Type B pancreatic cell (in vitro differentiated cells): ENCODE data around the gene EGFL6. TPM values are rescaled to one million over a fixed set of nuclear protein-coding genes. Genes with fewer than 3 reads are reported as not detected.

ENCODE experiments used
- DNase-seq: peaks from one replicate; pipeline ENCODE4 v3.0.0; 2021; ENCODE audit warnings: mixed read lengths; ENCODE audit not compliant: unreplicated experiment; ENCODE audit errors: extremely low spot score
- H3K27ac Mint-ChIP-seq: 2 replicates; pipeline ENCODE4 v1.8.0; 2021; ENCODE audit warnings: mild to moderate bottlenecking, mixed read lengths
- H3K27me3 Mint-ChIP-seq: 2 replicates; pipeline ENCODE4 v1.8.0; 2021; ENCODE audit warnings: mixed read lengths
- H3K36me3 Mint-ChIP-seq: 2 replicates; pipeline ENCODE4 v1.8.0; 2021; ENCODE audit warnings: mixed read lengths
- H3K4me1 Mint-ChIP-seq: one replicate; pipeline ENCODE4 v1.8.0; 2021; ENCODE audit warnings: mixed read lengths; ENCODE audit not compliant: unreplicated experiment
- H3K4me3 Mint-ChIP-seq: 2 replicates; pipeline ENCODE4 v1.8.0; 2021; ENCODE audit warnings: mild to moderate bottlenecking, mixed read lengths
- H3K9me3 Mint-ChIP-seq: 2 replicates; pipeline ENCODE4 v1.8.0; 2021; ENCODE audit warnings: mixed read lengths
- total RNA-seq: library from RNA; stranded (reverse); gene quantifications from 2 replicates; pipeline ENCODE4 v1.2.1, GENCODE V29; 2021; ENCODE audit warnings: low replicate concordance
- TF ChIP-seq, protein P1 (sequence below): fragments of 200-600 bp; sonication (generic); conservative IDR thresholded peaks from 2 replicates; pipeline ENCODE4 v1.5.0; 2021; ENCODE audit warnings: antibody characterized with exemption, mild to moderate bottlenecking

Gene EGFL6
- total RNA-seq, 1 donor from 2014 or later: 4.5 TPM

- no peak overlapping the region for H3K27ac Mint-ChIP-seq
- TF ChIP-seq, protein P1, sequence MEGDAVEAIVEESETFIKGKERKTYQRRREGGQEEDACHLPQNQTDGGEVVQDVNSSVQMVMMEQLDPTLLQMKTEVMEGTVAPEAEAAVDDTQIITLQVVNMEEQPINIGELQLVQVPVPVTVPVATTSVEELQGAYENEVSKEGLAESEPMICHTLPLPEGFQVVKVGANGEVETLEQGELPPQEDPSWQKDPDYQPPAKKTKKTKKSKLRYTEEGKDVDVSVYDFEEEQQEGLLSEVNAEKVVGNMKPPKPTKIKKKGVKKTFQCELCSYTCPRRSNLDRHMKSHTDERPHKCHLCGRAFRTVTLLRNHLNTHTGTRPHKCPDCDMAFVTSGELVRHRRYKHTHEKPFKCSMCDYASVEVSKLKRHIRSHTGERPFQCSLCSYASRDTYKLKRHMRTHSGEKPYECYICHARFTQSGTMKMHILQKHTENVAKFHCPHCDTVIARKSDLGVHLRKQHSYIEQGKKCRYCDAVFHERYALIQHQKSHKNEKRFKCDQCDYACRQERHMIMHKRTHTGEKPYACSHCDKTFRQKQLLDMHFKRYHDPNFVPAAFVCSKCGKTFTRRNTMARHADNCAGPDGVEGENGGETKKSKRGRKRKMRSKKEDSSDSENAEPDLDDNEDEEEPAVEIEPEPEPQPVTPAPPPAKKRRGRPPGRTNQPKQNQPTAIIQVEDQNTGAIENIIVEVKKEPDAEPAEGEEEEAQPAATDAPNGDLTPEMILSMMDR: no peak
- no peaks in the 10 kb centered on the region for H3K9me3 Mint-ChIP-seq
- H3K4me1 Mint-ChIP-seq: peaks cover 3% of the 10 kb centered on the region
- H3K27me3 Mint-ChIP-seq: no peaks in the 10 kb centered on the region
- no peaks in the 10 kb centered on the region for H3K36me3 Mint-ChIP-seq
- DNase-seq: no peak
- H3K4me3 Mint-ChIP-seq: no peak overlapping the region
Observed at GRCh38 chrX:13535376-13536165, 33.8 kb upstream of the EGFL6 start.

DNA sequence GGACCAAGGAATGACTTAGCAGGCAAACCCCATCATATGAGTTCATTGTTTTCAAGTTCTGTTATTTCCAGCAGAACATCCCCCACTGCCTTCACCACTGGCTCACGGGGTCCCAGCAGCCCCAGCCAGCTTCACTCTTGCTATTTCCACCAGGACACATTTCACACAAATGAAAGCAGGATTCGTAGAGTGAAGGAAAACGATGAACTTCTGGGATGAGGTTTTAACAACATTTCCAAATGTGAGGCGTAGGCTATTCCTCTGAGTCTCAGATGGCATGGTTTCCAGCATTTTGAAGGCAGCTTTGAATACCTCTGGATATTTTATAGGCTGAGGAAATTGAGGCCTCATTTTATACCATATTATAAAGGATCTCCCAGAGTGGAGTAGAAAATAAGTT is 32.9 kb upstream of the EGFL6 start:
- no peak for DNase-seq
- Mint-ChIP-seq H3K9me3 (no peaks in the 10 kb centered on the region), H3K27ac (no peak overlapping the region), H3K4me3 (no peak overlapping the region), H3K36me3 (no peaks in the 10 kb centered on the region), H3K4me1 (peaks cover 3% of the 10 kb centered on the region), H3K27me3 (no peaks in the 10 kb centered on the region)
- TF ChIP-seq, protein P1: no peak

GRCh38 chrX:13538414-13538813 is 31.0 kb upstream of the EGFL6 start:
- H3K4me3 Mint-ChIP-seq: no peak overlapping the region
- no peaks in the 10 kb centered on the region for H3K27me3 Mint-ChIP-seq
- H3K27ac Mint-ChIP-seq: no peak overlapping the region
- no peaks in the 10 kb centered on the region for H3K36me3 Mint-ChIP-seq
- H3K9me3 Mint-ChIP-seq: peaks cover 4% of the 10 kb centered on the region
- TF ChIP-seq, protein P1: no peak
- DNase-seq: no peak
- H3K4me1 Mint-ChIP-seq: peaks cover 3% of the 10 kb centered on the region

GRCh38 chrX:13540602-13541001 is 28.8 kb upstream of the EGFL6 start:
- H3K4me1 Mint-ChIP-seq: peaks cover 2% of the 10 kb centered on the region

DNA sequence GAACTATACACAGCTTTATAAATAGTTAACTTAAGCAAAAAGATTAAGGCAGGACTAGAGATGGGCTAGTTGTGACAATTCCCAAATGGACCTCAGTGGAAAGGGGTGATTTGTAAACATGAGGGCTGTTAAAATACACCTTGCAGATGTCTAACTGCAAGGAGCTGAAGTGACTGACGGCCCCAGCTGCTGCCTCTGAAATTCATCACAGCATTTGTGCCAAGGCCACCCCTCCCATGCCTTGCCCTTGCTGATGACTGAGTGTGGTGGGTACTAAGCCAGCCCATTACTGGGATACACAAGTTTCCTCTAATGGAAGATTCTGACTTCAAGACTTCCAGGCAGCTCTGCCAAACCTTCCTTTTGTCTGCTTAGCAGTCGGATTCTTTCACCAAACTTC is 23.7 kb upstream of the EGFL6 start:
- Mint-ChIP-seq H3K9me3 (peaks cover 9% of the 10 kb centered on the region), H3K36me3 (no peaks in the 10 kb centered on the region), H3K4me1 (no peaks in the 10 kb centered on the region), H3K4me3 (no peak overlapping the region), H3K27ac (no peak overlapping the region), H3K27me3 (no peaks in the 10 kb centered on the region)
- no peak for DNase-seq
- TF ChIP-seq, protein P1: no peak

More at GRCh38 chrX:13540602-13541001, 28.8 kb upstream of the EGFL6 start:
- no peak for DNase-seq
- H3K36me3 Mint-ChIP-seq: no peaks in the 10 kb centered on the region
- peaks cover 4% of the 10 kb centered on the region for H3K9me3 Mint-ChIP-seq
- TF ChIP-seq, protein P1: no peak
- no peaks in the 10 kb centered on the region for H3K27me3 Mint-ChIP-seq
- no peak overlapping the region for H3K27ac Mint-ChIP-seq
- H3K4me3 Mint-ChIP-seq: no peak overlapping the region
